Peyer's patch (tissue), 4 donors: Measurements from ENCODE around the gene TBC1D9B. TPM values are rescaled to one million over a fixed set of nuclear protein-coding genes. Genes with fewer than 3 reads are reported as not detected.

ENCODE experiments used
- DNase-seq, 3 donors: peaks; one replicate each; pipeline ENCODE4 v3.0.0-alpha.2; 2017 to 2019
- H3K27ac ChIP-seq, 4 donors: fragments of 200-600 bp; sonication (generic); one replicate each; pipeline ENCODE4 v1.5.1; 2016 to 2019
- H3K27me3 ChIP-seq, 2 donors: fragments of 200-600 bp; sonication (generic); one replicate each; pipeline ENCODE4 v1.5.1; 2019
- H3K36me3 ChIP-seq, 3 donors: fragments of 200-600 bp; sonication (generic); one replicate each; pipeline ENCODE4 v1.5.1; 2016 to 2019
- H3K4me1 ChIP-seq, 4 donors: fragments of 200-600 bp; sonication (generic); one replicate each; pipeline ENCODE4 v1.5.1; 2016 to 2019
- H3K4me3 ChIP-seq, 4 donors: fragments of 200-600 bp; sonication (generic); 1 replicate in 3 of 4; 2 replicates in 1 of 4; pipeline ENCODE4 v1.5.1; 2016 to 2019; ENCODE audit warnings: mild to moderate bottlenecking in 1 of 4
- H3K9me3 ChIP-seq, 4 donors: fragments of 200-600 bp; sonication (generic); one replicate each; pipeline ENCODE4 v1.5.1; 2016 to 2019; ENCODE audit warnings: mild to moderate bottlenecking in 1 of 4
- POLR2A ChIP-seq, 2 donors: fragments of 450-650 bp; IDR thresholded peaks; one replicate each; pipeline ENCODE4 v1.5.1; 2017; ENCODE audit warnings: antibody characterized with exemption in 2 of 2, mild to moderate bottlenecking in 2 of 2, moderate library complexity in 2 of 2
- total RNA-seq, 4 donors: library from RNA; depleted of rRNA; stranded (reverse); fragments of >200 nt; gene quantifications; one replicate each; pipeline ENCODE4 v1.1.0, GENCODE V29; 2016
- TF ChIP-seq, protein P1 (sequence below), 6 experiments: fragments of 450-650 bp in 4 of 6; fragments of 200-600 bp in 2 of 6; sonication (generic) in 1 of 6; IDR thresholded peaks; one replicate each; pipeline ENCODE4 v1.5.1; 2017 to 2019; ENCODE audit warnings: antibody characterized with exemption in 6 of 6, mild to moderate bottlenecking in 3 of 6, moderate library complexity in 1 of 6

The TBC1D9B gene
- 100 to 1,000 TPM in 3 of 4 donors, 10 to 100 TPM in 1; 89.7 to 281 (median 186) TPM for total RNA-seq

DNA sequence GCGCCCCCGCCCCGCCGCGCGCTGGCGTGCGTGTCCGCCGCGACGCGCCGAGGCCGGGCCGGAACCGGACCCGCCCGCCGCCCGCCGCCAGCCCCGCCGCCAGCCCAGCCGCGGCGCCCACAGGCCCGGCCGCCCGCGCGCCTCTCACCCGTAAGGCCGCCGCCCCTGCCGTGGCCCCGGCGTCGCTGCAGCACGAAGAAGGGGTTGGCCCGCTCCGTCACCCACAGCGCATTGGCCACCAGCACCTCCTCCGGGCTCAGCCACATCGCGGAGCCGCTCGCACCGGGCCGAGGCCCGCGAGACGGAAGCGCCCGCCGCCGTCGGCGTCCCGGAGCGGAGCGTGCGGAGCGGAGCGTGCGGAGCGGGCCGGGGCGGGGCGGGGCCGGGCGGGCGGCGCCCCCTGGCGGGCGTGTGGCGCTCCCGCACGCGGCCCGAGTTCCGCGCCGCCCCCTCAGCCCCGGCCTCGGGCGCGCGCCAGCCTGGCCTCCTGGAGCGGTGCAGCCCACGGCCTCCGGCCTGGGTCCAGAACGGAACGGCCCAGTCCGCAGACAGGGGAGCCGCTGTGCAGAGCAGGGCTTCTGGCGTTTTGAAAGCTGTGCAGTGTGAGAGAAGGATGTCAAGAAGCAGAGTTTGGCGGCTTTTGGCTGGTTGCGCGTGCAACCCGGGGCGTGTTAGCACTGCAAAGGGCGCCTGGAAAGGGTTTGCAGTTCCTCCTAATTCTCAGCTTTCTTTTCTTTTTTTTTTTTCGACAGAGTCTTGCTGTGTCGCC is at the start of gene TBC1D9B:
TBC1D9B (minus strand) TSS at position 342 of the 769 bp plus-strand sequence; CDS start at position 266, 76 bp downstream.
- DNase-seq: peak; percentile 52 to 83 (median 73)
- no peaks in the 10 kb centered on the region for H3K27me3 ChIP-seq
- H3K27ac ChIP-seq: peak within 1 kb of the TSS; percentile 54 to 89 (median 73)
- H3K9me3 ChIP-seq: no peaks in the 10 kb centered on the region
- TF ChIP-seq, protein P1, sequence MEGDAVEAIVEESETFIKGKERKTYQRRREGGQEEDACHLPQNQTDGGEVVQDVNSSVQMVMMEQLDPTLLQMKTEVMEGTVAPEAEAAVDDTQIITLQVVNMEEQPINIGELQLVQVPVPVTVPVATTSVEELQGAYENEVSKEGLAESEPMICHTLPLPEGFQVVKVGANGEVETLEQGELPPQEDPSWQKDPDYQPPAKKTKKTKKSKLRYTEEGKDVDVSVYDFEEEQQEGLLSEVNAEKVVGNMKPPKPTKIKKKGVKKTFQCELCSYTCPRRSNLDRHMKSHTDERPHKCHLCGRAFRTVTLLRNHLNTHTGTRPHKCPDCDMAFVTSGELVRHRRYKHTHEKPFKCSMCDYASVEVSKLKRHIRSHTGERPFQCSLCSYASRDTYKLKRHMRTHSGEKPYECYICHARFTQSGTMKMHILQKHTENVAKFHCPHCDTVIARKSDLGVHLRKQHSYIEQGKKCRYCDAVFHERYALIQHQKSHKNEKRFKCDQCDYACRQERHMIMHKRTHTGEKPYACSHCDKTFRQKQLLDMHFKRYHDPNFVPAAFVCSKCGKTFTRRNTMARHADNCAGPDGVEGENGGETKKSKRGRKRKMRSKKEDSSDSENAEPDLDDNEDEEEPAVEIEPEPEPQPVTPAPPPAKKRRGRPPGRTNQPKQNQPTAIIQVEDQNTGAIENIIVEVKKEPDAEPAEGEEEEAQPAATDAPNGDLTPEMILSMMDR (IDR thresholded peaks at IDR 0.05): peak; percentile 11 to 75 (median 56)
- no peak for TF ChIP-seq POLR2A (IDR thresholded peaks at IDR 0.05)
- H3K4me1 ChIP-seq: peaks cover 0 to 18% (median 4%) of the 10 kb centered on the region in 4 donors
- peaks cover 0 to 18% (median 0%) of the 10 kb centered on the region in 3 donors for H3K36me3 ChIP-seq
- peak within 1 kb of the TSS; percentile 56 to 83 (median 76) for H3K4me3 ChIP-seq

DNA sequence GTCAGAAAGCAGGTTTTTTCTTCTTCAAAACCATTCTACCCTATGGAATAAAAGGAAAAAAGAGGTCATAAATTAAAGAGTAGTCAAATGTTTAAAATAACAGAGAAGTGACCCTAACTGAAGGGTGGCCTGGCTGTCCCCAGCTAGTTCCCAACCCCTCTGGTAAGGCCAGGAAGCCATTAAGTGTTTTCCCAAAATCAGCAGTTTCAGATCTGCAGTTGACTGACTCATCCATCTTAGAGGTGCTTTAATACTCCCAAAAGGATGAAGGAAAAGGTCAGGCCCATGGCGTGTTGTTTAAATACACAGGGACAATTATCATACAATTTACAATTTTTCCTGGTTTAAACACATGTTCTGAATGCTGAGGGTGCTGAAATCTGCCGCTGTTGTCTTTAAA is 47.9 kb upstream of the TBC1D9B start:
- H3K27ac ChIP-seq: no peak overlapping the region
- H3K36me3 ChIP-seq: peaks cover 0 to 13% (median 0%) of the 10 kb centered on the region in 3 donors

GRCh38 chr5:179955062-179955461 is 47.4 kb upstream of the TBC1D9B start:
- no peak for DNase-seq

More for the DNA sequence above, 47.9 kb upstream of the TBC1D9B start:
- Histone ChIP-seq H3K27me3 (no peaks in the 10 kb centered on the region), H3K9me3 (no peaks in the 10 kb centered on the region), H3K4me3 (no peak overlapping the region), H3K4me1 (no peaks in the 10 kb centered on the region)
- no peak for DNase-seq
- TF ChIP-seq POLR2A (IDR thresholded peaks at IDR 0.05): no peak
- TF ChIP-seq, protein P1 (IDR thresholded peaks at IDR 0.05): no peak

DNA sequence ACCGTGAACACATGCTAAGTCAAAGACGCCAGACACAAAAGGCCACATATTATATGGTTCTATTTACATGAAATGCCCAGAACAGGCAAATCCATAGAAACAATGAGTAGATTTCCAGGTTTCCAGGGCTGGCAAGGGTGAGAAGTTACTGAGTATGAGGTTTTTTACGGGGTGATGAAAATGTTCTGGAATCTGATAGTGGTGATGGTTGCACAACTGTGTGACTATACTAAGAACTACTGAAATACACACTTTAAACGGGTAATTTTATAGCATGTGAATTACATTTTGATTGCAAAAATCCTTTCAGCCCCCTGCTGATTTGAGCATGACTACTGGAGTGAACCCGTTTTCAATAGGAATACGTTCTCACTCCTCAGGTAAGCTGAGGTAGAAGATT is 46.7 kb upstream of the TBC1D9B start:
- no peaks in the 10 kb centered on the region for H3K27me3 ChIP-seq
- peaks cover 0 to 13% (median 0%) of the 10 kb centered on the region in 3 donors for H3K36me3 ChIP-seq
- H3K27ac ChIP-seq: no peak overlapping the region
- H3K4me1 ChIP-seq: no peaks in the 10 kb centered on the region
- no peak overlapping the region for H3K4me3 ChIP-seq
- no peaks in the 10 kb centered on the region for H3K9me3 ChIP-seq
- no peak for DNase-seq
- TF ChIP-seq POLR2A (IDR thresholded peaks at IDR 0.05): no peak
- TF ChIP-seq, protein P1 (IDR thresholded peaks at IDR 0.05): no peak

More at GRCh38 chr5:179955062-179955461, 47.4 kb upstream of the TBC1D9B start:
- Histone ChIP-seq H3K4me1 (no peaks in the 10 kb centered on the region), H3K27me3 (no peaks in the 10 kb centered on the region), H3K9me3 (no peaks in the 10 kb centered on the region), H3K4me3 (no peak overlapping the region), H3K36me3 (peaks cover 0 to 13% (median 0%) of the 10 kb centered on the region in 3 donors), H3K27ac (no peak overlapping the region)
- TF ChIP-seq POLR2A (IDR thresholded peaks at IDR 0.05): no peak
- TF ChIP-seq, protein P1 (IDR thresholded peaks at IDR 0.05): no peak

- Histone ChIP-seq H3K27me3 (no peaks in the 10 kb centered on the region), H3K27ac (no peak overlapping the region), H3K9me3 (no peaks in the 10 kb centered on the region), H3K4me3 (no peak overlapping the region), H3K36me3 (peaks cover 0 to 13% (median 0%) of the 10 kb centered on the region in 3 donors), H3K4me1 (no peaks in the 10 kb centered on the region)
- TF ChIP-seq POLR2A (IDR thresholded peaks at IDR 0.05): no peak
- TF ChIP-seq, protein P1 (IDR thresholded peaks at IDR 0.05): no peak
- DNase-seq: no peak
Observed at GRCh38 chr5:179953987-179954386, 46.3 kb upstream of the TBC1D9B start.
